ENCODE results near the gene CDX1. TPM values are rescaled to one million over a fixed set of nuclear protein-coding genes. Genes with fewer than 3 reads are reported as not detected.

The CDX1 gene
- total and polyA plus RNA-seq, 2 of the 8 experiments (the other 6 are each of a cell fraction or from before 2014, with no cell fraction given) = not detected

GRCh38 chr5:150122536-150123481 lies 43.8 kb upstream of the CDX1 start:
- Histone ChIP-seq H3K9me3 (ENCODE audit: insufficient read depth in 2 of 2, low read depth in 1 of 2, low read length in 1 of 2) (no peaks in the 10 kb centered on the region), H3K27me3 (replicated peaks in 1 of 4; ENCODE audit: control insufficient read depth in 3 of 4, extremely low read depth in 1 of 4, insufficient read depth in 3 of 4, low read length in 3 of 4) (no peaks in the 10 kb centered on the region), H3K79me1 (ENCODE audit: low read depth, low read length) (no peaks in the 10 kb centered on the region), H2BK120ac (replicated peaks; ENCODE audit: low read depth, low read length) (no peak overlapping the region), H2BK5ac (ENCODE audit: low read depth, low read length) (no peak overlapping the region; the same call in 1 of the 2 replicates), H3K56ac (replicated peaks; ENCODE audit: insufficient read length, low read depth, low read length) (no peak overlapping the region), H4K91ac (replicated peaks; ENCODE audit: insufficient read length, low read length) (no peak overlapping the region), H4K8ac (ENCODE audit: extremely low read depth, insufficient read depth, low read length) (no peak overlapping the region; the same call in 1 of the 2 replicates), H2BK12ac (ENCODE audit: low read depth, low read length) (no peak overlapping the region), H3K18ac (ENCODE audit: extremely low read depth, low read length) (no peak overlapping the region), H3K23ac (ENCODE audit: insufficient read length) (no peak overlapping the region), H3K36me3 (ENCODE audit: control insufficient read depth in 2 of 4, insufficient read depth in 4 of 4, low read length in 3 of 4) (no peaks in the 10 kb centered on the region), H3K23me2 (ENCODE audit: low read depth, low read length) (no peaks in the 10 kb centered on the region), H2BK15ac (ENCODE audit: low read length) (0 out of 2 replicates have a peak overlapping the region, but pooled peaks have one; percentile 5), H2AK5ac (ENCODE audit: low read depth, low read length) (no peak overlapping the region), H4K20me1 (replicated peaks in 1 of 2; ENCODE audit: control insufficient read depth in 1 of 2, insufficient read depth in 2 of 2, low read length in 2 of 2) (peaks cover 0 to 3% of the 10 kb centered on the region in 2 experiments), H4K5ac (ENCODE audit: insufficient read length, low read depth, low read length) (no peak overlapping the region), H3K79me2 (ENCODE audit: control insufficient read depth in 1 of 2, insufficient read depth in 2 of 2, low read length in 2 of 2) (no peaks in the 10 kb centered on the region), H3K4ac (replicated peaks; ENCODE audit: insufficient read length, low read depth, low read length) (no peak overlapping the region), H3K9ac (replicated peaks in 1 of 4; ENCODE audit: extremely low read depth in 1 of 4, low read depth in 3 of 4, low read length in 3 of 4) (no peak overlapping the region), H3K4me3 (ENCODE audit: extremely low read depth in 1 of 4, insufficient read depth in 2 of 4, low read depth in 3 of 4, low read length in 4 of 4) (no peak overlapping the region), H3K27ac (ENCODE audit: low read depth, low read length) (no peak overlapping the region), H2AFZ (ENCODE audit: low read length) (no peak overlapping the region), H3K4me2 (ENCODE audit: insufficient read depth in 1 of 2, low read depth in 2 of 2, low read length in 2 of 2) (no peak overlapping the region), H2BK20ac (ENCODE audit: low read length) (no peak overlapping the region), H3K4me1 (replicated peaks in 1 of 4; ENCODE audit: control insufficient read depth in 3 of 4, insufficient read depth in 4 of 4, low read length in 3 of 4) (peaks cover 0 to 6% (median 2%) of the 10 kb centered on the region in 4 experiments; a peak in 3 of 7 replicates), H3K14ac (ENCODE audit: insufficient read length) (no peak overlapping the region)
- ChIA-PET POLR2A (ENCODE audit: partially characterized antibody) (interaction anchor here (1.2 kb wide), 1 partner anchor 24 kb away, joined by 4 read pairs; no protein-coding TSS in a partner anchor), CTCF (ENCODE audit: partially characterized antibody) (interaction anchor here (0.5 to 16.9 kb wide), 43 partner anchors 8 to 362 kb away, joined by 3 to 188 read pairs (median 4); partner anchors contain the start of genes CDX1 and CSF1R)
- DNase-seq (ENCODE audit: low read depth in 1 of 2, low spot score in 2 of 2) (no peak), FAIRE-seq (no peak)
- 89% methylated on average over 14 of the region's 15 CpGs; no CpG with 5 or more reads in 1 of the 2 experiments for WGBS, 2 experiments (ENCODE audit: extremely low coverage in 1 of 2, insufficient coverage in 1 of 2, insufficient read length in 1 of 2, insufficient replicate concordance in 2 of 2, low coverage in 1 of 2, low lambda C conversion rate in 2 of 2, missing lambda C conversion rate in 1 of 2)
- TF ChIP-seq NRF1 (IDR thresholded peaks at IDR 0.05; ENCODE audit: low read depth, low read length) (no peak), CTBP2 (IDR thresholded peaks at IDR 0.05; ENCODE audit: borderline replicate concordance, insufficient read depth, insufficient read length, low read length) (no peak), CBX8 (IDR thresholded peaks at IDR 0.05; ENCODE audit: borderline replicate concordance, low read depth, low read length) (no peak), TBP (IDR thresholded peaks at IDR 0.05; ENCODE audit: low read depth, low read length) (no peak), HDAC2 (IDR thresholded peaks at IDR 0.05; ENCODE audit: borderline replicate concordance in 1 of 2, low read depth in 2 of 2, low read length in 2 of 2) (no peak), RXRA (IDR thresholded peaks at IDR 0.05; ENCODE audit: insufficient read depth, low read depth, low read length) (no peak), GTF2F1 (IDR thresholded peaks at IDR 0.05; ENCODE audit: borderline replicate concordance, low read depth, low read length) (no peak), SP2 (IDR thresholded peaks at IDR 0.05; ENCODE audit: low read length) (no peak)

All from H1 (cell line).